HL-60 (cell line): ENCODE results near the gene PDE1C.

Experiments used
- CTCF ChIP-seq: IDR thresholded peaks from one replicate; pipeline ENCODE4 v1.5.1; 2011; ENCODE audit warnings: low read length, control low read depth, inconsistent platforms; ENCODE audit not compliant: insufficient read depth
- GABPA ChIP-seq: IDR thresholded peaks from 2 replicates; pipeline ENCODE4 v1.6.1; 2012; ENCODE audit warnings: low read depth
- POLR2AphosphoS5 ChIP-seq: IDR thresholded peaks from 2 replicates; pipeline ENCODE4 v1.6.1; 2012; ENCODE audit warnings: low read depth

GRCh38 chr7:31893365-31893764 lies 176.8 kb downstream of the PDE1C start:
- TF ChIP-seq CTCF (no peak), POLR2AphosphoS5 (no peak), GABPA (no peak)
